ENCODE results near the gene MED14.

GRCh38 chrX:40773809-40774208 lies 38.5 kb upstream of the MED14 start:
- TF ChIP-seq CTCF (conservative IDR thresholded peaks at IDR 0.05) (no peak), ZFX (IDR thresholded peaks at IDR 0.05) (no peak)
